Activated T-helper 1 cell treated with anti-CD3 and anti-CD28 coated beads, Interleukin-2, amount 50 U/mL, for 16 hours (primary cell): ENCODE results near the gene GPR42.
"Not testable (repeated sequence)": the region's sequence is repeated elsewhere in the genome, so short reads cannot be mapped to it uniquely, and the experiment has no call there.

Experiments
- DNase-seq, 2 donors: peaks; one replicate each; pipeline ENCODE4 v3.0.0-alpha.2; 2020; ENCODE audit warnings: low read depth in 1 of 2, low spot score in 1 of 2

Gene GPR42

DNA sequence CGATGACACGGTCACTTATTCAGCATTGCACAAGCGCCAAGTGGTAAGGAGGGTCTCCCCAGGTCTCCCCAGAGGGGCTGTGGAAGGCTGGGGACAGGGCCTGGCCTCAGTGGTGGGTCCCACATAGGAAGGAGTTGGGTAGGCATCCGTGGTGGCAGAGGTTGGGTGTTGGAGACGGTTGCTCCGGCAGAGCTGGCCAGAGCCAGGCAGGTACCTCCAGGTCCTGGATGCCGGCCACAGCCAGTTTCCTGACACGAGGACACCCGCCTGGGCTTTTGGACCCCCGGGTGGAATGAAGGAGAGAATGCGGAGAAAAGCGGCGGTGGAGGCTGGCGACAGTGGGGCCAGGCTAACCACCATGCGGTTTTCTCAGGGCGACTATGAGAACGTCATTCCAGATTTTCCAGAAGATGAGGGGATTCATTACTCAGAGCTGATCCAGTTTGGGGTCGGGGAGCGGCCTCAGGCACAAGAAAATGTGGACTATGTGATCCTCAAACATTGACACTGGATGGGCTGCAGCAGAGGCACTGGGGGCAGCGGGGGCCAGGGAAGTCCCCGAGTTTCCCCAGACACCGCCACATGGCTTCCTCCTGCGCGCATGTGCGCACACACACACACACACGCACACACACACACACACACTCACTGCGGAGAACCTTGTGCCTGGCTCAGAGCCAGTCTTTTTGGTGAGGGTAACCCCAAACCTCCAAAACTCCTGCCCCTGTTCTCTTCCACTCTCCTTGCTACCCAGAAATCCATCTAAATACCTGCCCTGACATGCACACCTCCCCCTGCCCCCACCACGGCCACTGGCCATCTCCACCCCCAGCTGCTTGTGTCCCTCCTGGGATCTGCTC is 24.4 kb upstream of the GPR42 start:
- DNase-seq = peak; percentile 38 to 46

DNA sequence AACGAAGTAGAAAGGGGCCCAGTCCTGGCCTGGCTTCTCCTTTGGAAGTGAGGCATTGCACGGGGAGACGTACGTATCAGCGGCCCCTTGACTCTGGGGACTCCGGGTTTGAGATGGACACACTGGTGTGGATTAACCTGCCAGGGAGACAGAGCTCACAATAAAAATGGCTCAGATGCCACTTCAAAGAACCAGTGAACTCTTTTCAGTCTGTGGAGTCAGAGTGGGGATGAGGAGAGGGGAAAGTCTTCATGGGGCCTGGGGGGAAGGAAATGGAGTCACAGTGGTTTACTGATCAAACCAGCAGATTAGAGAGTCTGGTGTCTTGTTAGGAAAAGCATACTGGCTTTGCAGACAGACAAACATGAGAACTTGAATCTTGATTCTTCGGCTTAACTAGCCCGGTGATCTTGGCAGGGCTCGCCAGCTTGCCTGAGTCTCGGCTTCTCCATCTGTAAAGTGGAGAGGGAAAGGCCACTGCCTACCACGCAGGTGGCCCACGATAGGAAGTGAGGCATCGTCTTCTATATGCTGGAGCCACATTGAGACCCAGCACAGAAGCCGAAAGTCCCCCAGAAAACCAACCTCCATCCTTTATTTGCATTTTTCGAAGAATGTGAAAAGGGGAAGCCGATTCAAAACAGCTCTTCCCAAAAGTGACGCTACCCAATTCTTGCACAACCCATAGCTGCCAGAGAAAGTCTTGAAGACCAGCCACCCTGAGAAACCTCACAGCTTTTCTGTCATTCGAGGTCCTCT is 23.5 kb upstream of the GPR42 start, which contains the start of gene FFAR1:
TSS of gene FFAR1 (plus strand) at position 732 of the 759 bp plus-strand sequence. CDS start 3,650 bp downstream, outside the sequence.
- DNase-seq = no peak

GRCh38 chr19:35347930-35348298 is 23.0 kb upstream of the GPR42 start:
- DNase-seq = no peak

- DNase-seq = no peak
Measured at GRCh38 chr19:35348911-35349611, 21.8 kb upstream of the GPR42 start.

GRCh38 chr19:35349614-35350521 is 21.0 kb upstream of the GPR42 start:
- DNase-seq = no peak

- no peak for DNase-seq
Measured at GRCh38 chr19:35350591-35350990, 20.3 kb upstream of the GPR42 start.

DNA sequence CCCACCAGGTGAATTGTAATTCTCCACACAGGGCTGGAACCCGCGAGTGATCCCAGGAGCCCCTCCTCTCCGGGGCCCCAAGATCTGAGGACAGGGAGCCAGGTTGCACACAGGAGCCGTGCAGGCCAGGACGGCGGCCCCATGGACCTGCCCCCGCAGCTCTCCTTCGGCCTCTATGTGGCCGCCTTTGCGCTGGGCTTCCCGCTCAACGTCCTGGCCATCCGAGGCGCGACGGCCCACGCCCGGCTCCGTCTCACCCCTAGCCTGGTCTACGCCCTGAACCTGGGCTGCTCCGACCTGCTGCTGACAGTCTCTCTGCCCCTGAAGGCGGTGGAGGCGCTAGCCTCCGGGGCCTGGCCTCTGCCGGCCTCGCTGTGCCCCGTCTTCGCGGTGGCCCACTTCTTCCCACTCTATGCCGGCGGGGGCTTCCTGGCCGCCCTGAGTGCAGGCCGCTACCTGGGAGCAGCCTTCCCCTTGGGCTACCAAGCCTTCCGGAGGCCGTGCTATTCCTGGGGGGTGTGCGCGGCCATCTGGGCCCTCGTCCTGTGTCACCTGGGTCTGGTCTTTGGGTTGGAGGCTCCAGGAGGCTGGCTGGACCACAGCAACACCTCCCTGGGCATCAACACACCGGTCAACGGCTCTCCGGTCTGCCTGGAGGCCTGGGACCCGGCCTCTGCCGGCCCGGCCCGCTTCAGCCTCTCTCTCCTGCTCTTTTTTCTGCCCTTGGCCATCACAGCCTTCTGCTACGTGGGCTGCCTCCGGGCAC is 19.3 kb upstream of the GPR42 start:
- no peak for DNase-seq

DNA sequence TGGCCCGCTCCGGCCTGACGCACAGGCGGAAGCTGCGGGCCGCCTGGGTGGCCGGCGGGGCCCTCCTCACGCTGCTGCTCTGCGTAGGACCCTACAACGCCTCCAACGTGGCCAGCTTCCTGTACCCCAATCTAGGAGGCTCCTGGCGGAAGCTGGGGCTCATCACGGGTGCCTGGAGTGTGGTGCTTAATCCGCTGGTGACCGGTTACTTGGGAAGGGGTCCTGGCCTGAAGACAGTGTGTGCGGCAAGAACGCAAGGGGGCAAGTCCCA is 18.8 kb upstream of the GPR42 start:
- no peak for DNase-seq

- DNase-seq = peak; percentile 42 to 49
Measured at GRCh38 chr19:35352448-35353304, 18.2 kb upstream of the GPR42 start.

GRCh38 chr19:35353635-35354034 is 17.2 kb upstream of the GPR42 start:
- no peak for DNase-seq

GRCh38 chr19:35354898-35355297 is 16.0 kb upstream of the GPR42 start:
- no peak for DNase-seq

GRCh38 chr19:35355791-35356460 is 14.9 kb upstream of the GPR42 start:
- DNase-seq = no peak

DNA sequence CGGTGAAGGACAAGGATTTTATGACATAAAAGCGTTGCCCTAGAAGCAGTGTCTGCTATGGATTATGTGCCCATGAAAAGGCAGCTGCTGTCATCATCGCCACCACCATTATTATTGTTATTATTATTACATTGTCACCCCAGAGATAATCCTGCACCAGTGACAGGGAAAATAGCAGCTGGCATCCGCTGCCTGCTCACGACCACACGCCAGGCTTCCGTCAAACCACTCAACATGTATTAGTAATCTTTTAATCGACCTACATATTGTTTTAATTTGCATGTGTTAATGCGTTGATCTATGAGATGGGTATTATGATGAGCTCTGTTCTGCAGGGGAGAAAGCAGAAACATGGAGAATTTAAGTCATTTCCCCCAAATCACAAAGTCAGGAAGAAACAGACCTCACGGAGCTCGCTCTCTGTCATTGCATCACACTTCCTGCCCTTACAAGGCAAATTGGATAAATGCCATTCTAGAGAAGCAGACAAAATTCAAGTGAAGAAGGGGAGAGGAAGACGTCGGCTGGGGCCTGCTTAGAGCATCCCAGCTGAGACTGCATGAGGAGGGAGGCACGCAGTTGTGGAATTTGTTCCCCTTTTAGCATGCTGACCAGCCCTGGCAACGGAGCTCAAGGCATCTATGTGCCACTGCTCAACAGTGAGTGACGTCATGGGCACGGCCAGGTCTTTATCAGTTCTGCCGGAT is 12.8 kb upstream of the GPR42 start, which contains the start of gene FFAR3:
TSS of gene FFAR3 (plus strand) at position 594 of the 707 bp plus-strand sequence. CDS start 431 bp downstream, outside the sequence.
- DNase-seq = no peak

- not testable (repeated sequence) for DNase-seq
Measured at GRCh38 chr19:35358834-35359233, 12.0 kb upstream of the GPR42 start.

DNA sequence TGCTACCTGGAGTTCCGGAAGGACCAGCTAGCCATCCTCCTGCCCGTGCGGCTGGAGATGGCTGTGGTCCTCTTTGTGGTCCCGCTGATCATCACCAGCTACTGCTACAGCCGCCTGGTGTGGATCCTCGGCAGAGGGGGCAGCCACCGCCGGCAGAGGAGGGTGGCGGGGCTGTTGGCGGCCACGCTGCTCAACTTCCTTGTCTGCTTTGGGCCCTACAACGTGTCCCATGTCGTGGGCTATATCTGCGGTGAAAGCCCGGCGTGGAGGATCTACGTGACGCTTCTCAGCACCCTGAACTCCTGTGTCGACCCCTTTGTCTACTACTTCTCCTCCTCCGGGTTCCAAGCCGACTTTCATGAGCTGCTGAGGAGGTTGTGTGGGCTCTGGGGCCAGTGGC is 11.5 kb upstream of the GPR42 start:
- DNase-seq = not testable (repeated sequence)

GRCh38 chr19:35360081-35360480 is 10.8 kb upstream of the GPR42 start:
- not testable (repeated sequence) for DNase-seq

DNA sequence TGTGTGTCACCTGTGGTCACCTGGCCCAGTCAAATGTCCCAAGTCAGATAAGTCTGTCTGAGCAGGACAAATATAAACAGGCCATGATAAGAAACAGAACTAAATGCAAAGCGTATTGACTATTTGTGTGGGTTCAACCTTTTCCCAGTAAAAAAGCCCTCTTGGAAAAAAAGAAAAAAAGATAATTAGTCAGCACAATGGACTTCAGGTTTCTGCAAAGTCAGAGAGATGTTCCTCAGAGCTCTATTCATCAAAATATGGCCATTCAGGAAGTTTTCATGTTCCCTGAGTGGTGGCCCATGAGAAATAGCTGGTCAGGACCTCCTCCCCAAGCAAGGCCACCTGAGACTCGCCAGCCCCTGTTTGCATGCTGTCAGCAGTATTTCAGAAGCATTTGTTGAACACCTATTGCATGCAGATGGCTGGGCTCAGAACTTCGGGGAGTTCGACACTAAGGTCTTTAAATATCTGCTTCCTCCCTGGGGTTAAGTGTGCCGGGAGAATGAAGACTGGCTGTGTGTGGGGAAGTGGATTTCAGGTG is 9.9 kb upstream of the GPR42 start:
- no peak for DNase-seq
